ENCODE results near the gene GNAO1.

Gene GNAO1

GRCh38 chr16:56348168-56349085 is 157.1 kb downstream of the GNAO1 start:
- no peak for DNase-seq (ENCODE audit: low read depth)

GRCh38 chr16:56349086-56349415 is 157.8 kb downstream of the GNAO1 start:
- DNase-seq (ENCODE audit: low read depth): no peak

DNA sequence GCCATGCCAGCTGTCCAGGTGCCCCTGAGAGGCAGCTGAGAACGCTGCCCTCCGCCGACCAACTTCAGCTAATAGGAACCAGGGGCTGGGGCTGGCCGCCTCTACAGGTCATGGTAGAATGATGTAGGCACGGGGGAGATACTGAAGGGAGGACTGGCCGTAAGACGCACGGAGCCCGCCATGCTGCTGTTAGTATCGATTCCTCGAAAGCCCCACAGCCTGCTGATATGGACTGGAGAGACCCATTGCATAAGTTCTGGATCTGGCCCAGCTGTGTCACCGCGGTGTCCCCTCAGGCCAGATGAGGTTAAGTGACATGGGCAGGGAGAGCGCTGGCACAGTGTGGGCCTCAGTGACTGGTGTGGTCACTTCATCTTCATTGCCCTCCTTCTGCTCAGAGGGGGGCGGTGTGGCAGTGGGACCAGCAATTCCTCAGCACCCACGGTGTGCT is 158.4 kb downstream of the GNAO1 start:
- no peak for DNase-seq (ENCODE audit: low read depth)

- DNase-seq (ENCODE audit: low read depth): no peak
Observed at GRCh38 chr16:56350491-56351405, 159.5 kb downstream of the GNAO1 start.

GRCh38 chr16:56351481-56351880 is 160.2 kb downstream of the GNAO1 start:
- DNase-seq (ENCODE audit: low read depth): no peak

- no peak for DNase-seq (ENCODE audit: low read depth)
Observed at GRCh38 chr16:56352351-56353053, 161.2 kb downstream of the GNAO1 start.

GRCh38 chr16:56353054-56353921 is 162.0 kb downstream of the GNAO1 start:
- DNase-seq (ENCODE audit: low read depth): no peak

GRCh38 chr16:56354016-56354415 is 162.7 kb downstream of the GNAO1 start:
- DNase-seq (ENCODE audit: low read depth): no peak

DNA sequence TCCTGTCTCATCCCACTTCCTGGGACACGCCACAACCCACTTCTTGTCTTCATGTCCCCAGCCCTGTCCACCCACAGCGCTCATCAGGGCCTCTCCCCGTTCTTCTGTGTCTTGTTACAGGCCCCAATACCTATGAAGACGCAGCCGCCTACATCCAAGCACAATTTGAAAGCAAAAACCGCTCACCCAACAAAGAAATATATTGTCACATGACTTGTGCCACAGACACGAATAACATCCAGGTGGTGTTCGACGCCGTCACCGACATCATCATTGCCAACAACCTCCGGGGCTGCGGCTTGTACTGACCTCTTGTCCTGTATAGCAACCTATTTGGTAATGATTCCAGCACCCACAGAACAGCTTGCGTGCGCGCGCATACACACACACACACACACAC is 163.5 kb downstream of the GNAO1 start:
- DNase-seq (ENCODE audit: low read depth): no peak

GRCh38 chr16:56355221-56355620 is 163.9 kb downstream of the GNAO1 start:
- DNase-seq (ENCODE audit: low read depth): no peak

GRCh38 chr16:56355786-56356275 is 164.5 kb downstream of the GNAO1 start:
- no peak for DNase-seq (ENCODE audit: low read depth)

GRCh38 chr16:56356276-56357240 is 165.3 kb downstream of the GNAO1 start:
- DNase-seq (ENCODE audit: low read depth): peak; percentile 19

DNA sequence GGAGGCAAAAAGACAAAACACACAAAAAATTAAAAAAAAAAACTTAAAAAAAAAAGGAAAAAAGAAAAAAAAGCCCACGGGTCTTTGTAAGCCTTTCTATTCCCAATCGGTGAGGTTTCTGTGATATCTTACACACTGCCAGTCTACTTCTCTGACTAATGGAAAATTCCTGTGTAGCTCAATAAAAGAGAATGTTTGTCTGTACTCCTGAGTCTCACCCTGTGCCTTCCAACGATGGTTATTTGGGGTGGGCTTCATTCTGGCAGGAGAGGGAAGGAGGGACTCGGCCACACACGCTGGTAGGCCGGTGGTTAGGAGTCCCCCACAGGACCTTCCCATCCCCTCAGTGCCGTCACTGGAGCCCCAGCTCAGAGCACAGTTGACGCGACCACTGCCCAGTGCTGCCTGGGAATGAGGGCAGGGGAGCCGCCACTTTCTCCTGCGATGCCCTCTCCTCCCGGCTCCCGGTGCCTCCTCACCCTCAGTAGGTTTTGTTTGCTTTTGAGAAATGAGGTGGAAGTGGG is 166.0 kb downstream of the GNAO1 start:
- DNase-seq (ENCODE audit: low read depth): no peak

- no peak for DNase-seq (ENCODE audit: low read depth)
Observed at GRCh38 chr16:56357765-56358322, 166.6 kb downstream of the GNAO1 start.

- no peak for DNase-seq (ENCODE audit: low read depth)
Observed at GRCh38 chr16:56360117-56361008, 169.1 kb downstream of the GNAO1 start.

GRCh38 chr16:56362057-56362655 is 170.9 kb downstream of the GNAO1 start:
- DNase-seq (ENCODE audit: low read depth): no peak

- DNase-seq (ENCODE audit: low read depth): no peak
Observed at GRCh38 chr16:56362706-56363105, 171.4 kb downstream of the GNAO1 start.
